Activated effector memory CD4-positive, alpha-beta T cell treated with Interleukin-2 at 50 U/mL for 16 hours (primary cell): Measurements from ENCODE around the gene DERL2.

Source experiments
- DNase-seq: peaks from one replicate; pipeline ENCODE4 v3.0.0-alpha.2; 2020

DERL2 gene

GRCh38 chr17:5485270-5486205 is at the start of gene DERL2:
TSS of gene DERL2 (minus strand) at chr17:5486178. CDS start at chr17:5486161, 17 bp downstream.
- DNase-seq: no peak

GRCh38 chr17:5535436-5535835 is 49.5 kb upstream of the DERL2 start:
- no peak for DNase-seq

GRCh38 chr17:5533486-5534315 is 47.7 kb upstream of the DERL2 start:
- no peak for DNase-seq

GRCh38 chr17:5532581-5532980 is 46.6 kb upstream of the DERL2 start:
- DNase-seq: no peak

GRCh38 chr17:5531085-5531418 is 45.1 kb upstream of the DERL2 start:
- no peak for DNase-seq

- no peak for DNase-seq
These were observed 44.5 kb upstream of the DERL2 start for GRCh38 chr17:5530265-5531084.

GRCh38 chr17:5527601-5528250 is 41.7 kb upstream of the DERL2 start:
- DNase-seq: no peak

GRCh38 chr17:5526821-5527598 is 41.0 kb upstream of the DERL2 start:
- no peak for DNase-seq

GRCh38 chr17:5523249-5523648 is 37.3 kb upstream of the DERL2 start:
- DNase-seq: no peak

GRCh38 chr17:5522476-5522875 is 36.5 kb upstream of the DERL2 start:
- DNase-seq: no peak

- no peak for DNase-seq
These were observed 30.2 kb upstream of the DERL2 start for GRCh38 chr17:5516060-5516792.

- no peak for DNase-seq
These were observed 29.0 kb upstream of the DERL2 start for GRCh38 chr17:5514976-5515375.

- DNase-seq: no peak
These were observed 27.6 kb upstream of the DERL2 start for GRCh38 chr17:5513628-5514027.

GRCh38 chr17:5511401-5512225 is 25.6 kb upstream of the DERL2 start:
- no peak for DNase-seq

- no peak for DNase-seq
These were observed 24.8 kb upstream of the DERL2 start for GRCh38 chr17:5510771-5511170.

- DNase-seq: no peak
These were observed 23.5 kb upstream of the DERL2 start for GRCh38 chr17:5509482-5509881.

GRCh38 chr17:5508810-5509209 is 22.8 kb upstream of the DERL2 start:
- no peak for DNase-seq

GRCh38 chr17:5506307-5506706 is 20.3 kb upstream of the DERL2 start:
- DNase-seq: no peak

- DNase-seq: no peak
These were observed 16.6 kb upstream of the DERL2 start for GRCh38 chr17:5502552-5502951.

GRCh38 chr17:5501685-5502084 is 15.7 kb upstream of the DERL2 start:
- no peak for DNase-seq
